KMS-11 (cell line): ENCODE measurements around the gene S1PR2.

Source experiments
- H2AFZ ChIP-seq: fragments of 200-600 bp; sonication (generic); 2 replicates; pipeline ENCODE4 v1.6.1; 2016; ENCODE audit warnings: antibody characterized with exemption, mixed run types, low read depth
- H3K27ac ChIP-seq: fragments of 200-600 bp; sonication (generic); 2 replicates; pipeline ENCODE4 v1.6.1; 2016; ENCODE audit warnings: mild to moderate bottlenecking, mixed run types
- H3K27me3 ChIP-seq: fragments of 200-600 bp; sonication (generic); 2 replicates; pipeline ENCODE4 v1.6.1; 2017; ENCODE audit warnings: mild to moderate bottlenecking, low read depth, mixed run types, moderate library complexity; ENCODE audit not compliant: insufficient read depth
- H3K36me3 ChIP-seq: fragments of 200-600 bp; sonication (generic); 2 replicates; pipeline ENCODE4 v1.6.1; 2017; ENCODE audit warnings: mild to moderate bottlenecking, mixed run types; ENCODE audit not compliant: insufficient read depth
- H3K4me1 ChIP-seq: fragments of 200-600 bp; sonication (generic); 2 replicates; pipeline ENCODE4 v1.6.1; 2016; ENCODE audit warnings: mild to moderate bottlenecking, low read depth, mixed run types; ENCODE audit not compliant: poor library complexity, severe bottlenecking
- H3K4me2 ChIP-seq: fragments of 200-600 bp; sonication (generic); 2 replicates; pipeline ENCODE4 v1.7.0; 2016; ENCODE audit warnings: mild to moderate bottlenecking, mixed run types
- H3K4me3 ChIP-seq: fragments of 200-600 bp; sonication (generic); IDR thresholded peaks from 2 replicates; pipeline ENCODE4 v1.6.1; 2017; ENCODE audit warnings: low read depth, low read length, mixed read lengths; ENCODE audit not compliant: insufficient read depth
- H3K79me2 ChIP-seq: fragments of 200-600 bp; sonication (generic); 2 replicates; pipeline ENCODE4 v1.6.1; 2016; ENCODE audit warnings: low read depth, mixed run types; ENCODE audit not compliant: insufficient read depth
- H3K9ac ChIP-seq: fragments of 200-600 bp; sonication (generic); 2 replicates; pipeline ENCODE4 v1.6.1; 2016; ENCODE audit warnings: mild to moderate bottlenecking, mixed run types
- H4K20me1 ChIP-seq: fragments of 200-600 bp; sonication (generic); 2 replicates; pipeline ENCODE4 v1.6.1; 2016; ENCODE audit warnings: mild to moderate bottlenecking, mixed run types; ENCODE audit not compliant: insufficient read depth
- CTCF ChIP-seq: fragments of 200-600 bp; sonication (generic); conservative IDR thresholded peaks from 2 replicates; pipeline ENCODE4 v1.6.1; 2017; ENCODE audit warnings: low read depth, mild to moderate bottlenecking, antibody characterized with exemption, low read length, moderate library complexity, mixed read lengths

Gene S1PR2

GRCh38 chr19:10223488-10224213 is 7.5 kb downstream of the S1PR2 start:
- Histone ChIP-seq H4K20me1 (no peaks in the 10 kb centered on the region), H3K27ac (peak overlapping the region; percentile 97), H3K4me1 (peaks cover 81% of the 10 kb centered on the region), H3K79me2 (peaks cover 36% of the 10 kb centered on the region; the same call in 1 of the 2 replicates), H3K4me2 (peak overlapping the region; percentile 98; the same call in 1 of the 2 replicates), H2AFZ (no peak overlapping the region), H3K4me3 (no peak overlapping the region), H3K27me3 (no peaks in the 10 kb centered on the region), H3K36me3 (no peaks in the 10 kb centered on the region), H3K9ac (no peak overlapping the region)
- TF ChIP-seq CTCF: no peak

- Histone ChIP-seq H3K4me1 (peaks cover 86% of the 10 kb centered on the region), H3K4me3 (no peak overlapping the region), H3K27ac (peak overlapping the region; percentile 97), H4K20me1 (no peaks in the 10 kb centered on the region), H3K9ac (peak overlapping the region; percentile 68), H3K36me3 (no peaks in the 10 kb centered on the region), H2AFZ (peak overlapping the region; percentile 62), H3K27me3 (no peaks in the 10 kb centered on the region), H3K4me2 (peak overlapping the region; percentile 98), H3K79me2 (peaks cover 30% of the 10 kb centered on the region; the same call in 1 of the 2 replicates)
- no peak for TF ChIP-seq CTCF
Measured at GRCh38 chr19:10222201-10222890, 8.8 kb downstream of the S1PR2 start.

GRCh38 chr19:10220695-10221094 is 10.4 kb downstream of the S1PR2 start:
- H3K9ac ChIP-seq: peak overlapping the region; percentile 68; the same call in 1 of the 2 replicates
- TF ChIP-seq CTCF: no peak
- H3K4me2 ChIP-seq: peak overlapping the region; percentile 98
- no peaks in the 10 kb centered on the region for H3K27me3 ChIP-seq
- no peaks in the 10 kb centered on the region for H3K36me3 ChIP-seq
- H3K27ac ChIP-seq: peak overlapping the region; percentile 97
- H3K79me2 ChIP-seq: peaks cover 24% of the 10 kb centered on the region; the same call in 1 of the 2 replicates
- no peak overlapping the region for H2AFZ ChIP-seq
- peaks cover 85% of the 10 kb centered on the region for H3K4me1 ChIP-seq
- H3K4me3 ChIP-seq: no peak overlapping the region
- H4K20me1 ChIP-seq: no peaks in the 10 kb centered on the region

GRCh38 chr19:10219678-10220077 is 11.5 kb downstream of the S1PR2 start:
- Histone ChIP-seq H3K27me3 (no peaks in the 10 kb centered on the region), H3K36me3 (no peaks in the 10 kb centered on the region), H3K9ac (peak overlapping the region; percentile 68; the same call in 1 of the 2 replicates), H3K4me2 (peak overlapping the region; percentile 98; the same call in 1 of the 2 replicates), H3K79me2 (peaks cover 14% of the 10 kb centered on the region; the same call in 1 of the 2 replicates), H2AFZ (no peak overlapping the region), H4K20me1 (no peaks in the 10 kb centered on the region), H3K4me3 (no peak overlapping the region), H3K4me1 (peaks cover 75% of the 10 kb centered on the region), H3K27ac (peak overlapping the region; percentile 97)
- peak; percentile 74 for TF ChIP-seq CTCF
